ENCODE results near the gene IGF2BP2.
"Not testable (repeated sequence)": the region's sequence is repeated elsewhere in the genome, so short reads cannot be mapped to it uniquely, and the experiment has no call there.

The IGF2BP2 gene

GRCh38 chr3:185647134-185647879 lies 177.5 kb downstream of the IGF2BP2 start:
- H3K4me3 ChIP-seq (ENCODE audit: low read length), result no peak overlapping the region
- no peak for TF ChIP-seq ZNF274 (IDR thresholded peaks at IDR 0.05; ENCODE audit: low read depth, low read length)

- no peak overlapping the region for H3K4me3 ChIP-seq (ENCODE audit: low read length)
- TF ChIP-seq ZNF274 (IDR thresholded peaks at IDR 0.05; ENCODE audit: low read depth, low read length), result no peak
Measured at GRCh38 chr3:185646382-185647133, 178.3 kb downstream of the IGF2BP2 start.

GRCh38 chr3:185645596-185646381 lies 179.1 kb downstream of the IGF2BP2 start:
- no peak overlapping the region for H3K4me3 ChIP-seq (ENCODE audit: low read length)
- TF ChIP-seq ZNF274 (IDR thresholded peaks at IDR 0.05; ENCODE audit: low read depth, low read length), result no peak

GRCh38 chr3:185645191-185645590 lies 179.7 kb downstream of the IGF2BP2 start:
- H3K4me3 ChIP-seq (ENCODE audit: low read length), result not testable (repeated sequence)

GRCh38 chr3:185640308-185640707 lies 184.5 kb downstream of the IGF2BP2 start:
- no peak for TF ChIP-seq ZNF274 (IDR thresholded peaks at IDR 0.05; ENCODE audit: low read depth, low read length)
- H3K4me3 ChIP-seq (ENCODE audit: low read length), result no peak overlapping the region

- H3K4me3 ChIP-seq (ENCODE audit: low read length), result no peak overlapping the region
- TF ChIP-seq ZNF274 (IDR thresholded peaks at IDR 0.05; ENCODE audit: low read depth, low read length), result no peak
Measured at GRCh38 chr3:185639632-185640206, 185.1 kb downstream of the IGF2BP2 start.

- H3K4me3 ChIP-seq (ENCODE audit: low read length), result not testable (repeated sequence)
Measured at GRCh38 chr3:185638651-185639050, 186.2 kb downstream of the IGF2BP2 start.

GRCh38 chr3:185637388-185637787 lies 187.5 kb downstream of the IGF2BP2 start:
- no peak overlapping the region for H3K4me3 ChIP-seq (ENCODE audit: low read length)
- no peak for TF ChIP-seq ZNF274 (IDR thresholded peaks at IDR 0.05; ENCODE audit: low read depth, low read length)

- no peak overlapping the region for H3K4me3 ChIP-seq (ENCODE audit: low read length)
- no peak for TF ChIP-seq ZNF274 (IDR thresholded peaks at IDR 0.05; ENCODE audit: low read depth, low read length)
Measured at GRCh38 chr3:185632996-185633395, 191.8 kb downstream of the IGF2BP2 start.

GRCh38 chr3:185631508-185632206 lies 193.2 kb downstream of the IGF2BP2 start:
- no peak for TF ChIP-seq ZNF274 (IDR thresholded peaks at IDR 0.05; ENCODE audit: low read depth, low read length)
- H3K4me3 ChIP-seq (ENCODE audit: low read length), result no peak overlapping the region

GRCh38 chr3:185631108-185631507 lies 193.7 kb downstream of the IGF2BP2 start:
- H3K4me3 ChIP-seq (ENCODE audit: low read length), result no peak overlapping the region
- TF ChIP-seq ZNF274 (IDR thresholded peaks at IDR 0.05; ENCODE audit: low read depth, low read length), result no peak

GRCh38 chr3:185630182-185630622 lies 194.6 kb downstream of the IGF2BP2 start:
- no peak for TF ChIP-seq ZNF274 (IDR thresholded peaks at IDR 0.05; ENCODE audit: low read depth, low read length)
- H3K4me3 ChIP-seq (ENCODE audit: low read length), result no peak overlapping the region

- TF ChIP-seq ZNF274 (IDR thresholded peaks at IDR 0.05; ENCODE audit: low read depth, low read length), result no peak
- no peak overlapping the region for H3K4me3 ChIP-seq (ENCODE audit: low read length)
Measured at GRCh38 chr3:185629554-185630181, 195.2 kb downstream of the IGF2BP2 start.
